ENCODE data around the gene IL34. TPM values are rescaled to one million over a fixed set of nuclear protein-coding genes. Genes with fewer than 3 reads are reported as not detected.

IL34 gene
- total and polyA plus RNA-seq, 2 of the 8 experiments (the other 6 are each of a cell fraction or from before 2014, with no cell fraction given) = 4.6 to 5.6 TPM

GRCh38 chr16:70675851-70676513, 29.6 kb downstream of the IL34 start (continued):
- TF ChIP-seq SAP30 (IDR thresholded peaks at IDR 0.05; ENCODE audit: insufficient read depth, insufficient replicate concordance, low read length) = no peak

Data from H1 (cell line).